ENCODE results near the gene TMEM250.
A peak's percentile ranks its signal among the peaks of the same experiment; 100 is the strongest.

TMEM250 gene

GRCh38 chr9:136081113-136081825 lies 37.4 kb downstream of the TMEM250 start:
- FAIRE-seq (no peak), DNase-seq (ENCODE audit: insufficient read length, low spot score) (no peak)
- no peak for TF ChIP-seq POU2F2 (IDR thresholded peaks at IDR 0.05; ENCODE audit: low read depth, low read length)
- no peak for TF ChIP-seq TAF1 (IDR thresholded peaks at IDR 0.05; ENCODE audit: low read depth, low read length)
- TF ChIP-seq POLR2A (IDR thresholded peaks at IDR 0.05; ENCODE audit: low read depth, low read length): no peak
- no peak for TF ChIP-seq PAX5 (IDR thresholded peaks at IDR 0.05; ENCODE audit: insufficient read depth, low read length, severe bottlenecking)
- TF ChIP-seq POLR2AphosphoS5 (IDR thresholded peaks at IDR 0.05; ENCODE audit: low read depth, low read length): no peak

- TF ChIP-seq SPI1 (IDR thresholded peaks at IDR 0.05; ENCODE audit: low read depth, low read length): no peak
- no peak for TF ChIP-seq TAF1 (IDR thresholded peaks at IDR 0.05; ENCODE audit: low read depth, low read length)
- no peak for TF ChIP-seq POU2F2 (IDR thresholded peaks at IDR 0.05; ENCODE audit: low read depth, low read length)
- no peak for TF ChIP-seq POLR2AphosphoS5 (IDR thresholded peaks at IDR 0.05; ENCODE audit: low read depth, low read length)
- FAIRE-seq (no peak), DNase-seq (ENCODE audit: insufficient read length, low spot score) (no peak)
These were observed 38.0 kb downstream of the TMEM250 start for GRCh38 chr9:136080716-136081112.

- DNase-seq (ENCODE audit: insufficient read length, low spot score): no peak
- FAIRE-seq: no peak
- TF ChIP-seq POLR2A (IDR thresholded peaks at IDR 0.05; ENCODE audit: low read depth, low read length) (no peak), SPI1 (IDR thresholded peaks at IDR 0.05; ENCODE audit: low read depth, low read length) (no peak), TAF1 (IDR thresholded peaks at IDR 0.05; ENCODE audit: low read depth, low read length) (no peak), POLR2AphosphoS5 (IDR thresholded peaks at IDR 0.05; ENCODE audit: low read depth, low read length) (no peak), POU2F2 (IDR thresholded peaks at IDR 0.05; ENCODE audit: low read depth, low read length) (no peak), PAX5 (IDR thresholded peaks at IDR 0.05; ENCODE audit: insufficient read depth, low read length, severe bottlenecking) (no peak)
These were observed 38.8 kb downstream of the TMEM250 start for GRCh38 chr9:136079916-136080246.

GRCh38 chr9:136079211-136079915 lies 39.3 kb downstream of the TMEM250 start:
- no peak for TF ChIP-seq POU2F2 (IDR thresholded peaks at IDR 0.05; ENCODE audit: low read depth, low read length)
- TF ChIP-seq POLR2AphosphoS5 (IDR thresholded peaks at IDR 0.05; ENCODE audit: low read depth, low read length): no peak
- no peak for TF ChIP-seq TAF1 (IDR thresholded peaks at IDR 0.05; ENCODE audit: low read depth, low read length)
- TF ChIP-seq POLR2A (IDR thresholded peaks at IDR 0.05; ENCODE audit: low read depth, low read length): no peak
- TF ChIP-seq SPI1 (IDR thresholded peaks at IDR 0.05; ENCODE audit: low read depth, low read length): no peak
- no peak for TF ChIP-seq PAX5 (IDR thresholded peaks at IDR 0.05; ENCODE audit: insufficient read depth, low read length, severe bottlenecking)
- FAIRE-seq: no peak
- DNase-seq (ENCODE audit: insufficient read length, low spot score): no peak

GRCh38 chr9:136078498-136079011 lies 40.1 kb downstream of the TMEM250 start:
- FAIRE-seq (no peak), DNase-seq (ENCODE audit: insufficient read length, low spot score) (no peak)
- TF ChIP-seq TAF1 (IDR thresholded peaks at IDR 0.05; ENCODE audit: low read depth, low read length): no peak
- no peak for TF ChIP-seq POU2F2 (IDR thresholded peaks at IDR 0.05; ENCODE audit: low read depth, low read length)
- no peak for TF ChIP-seq SPI1 (IDR thresholded peaks at IDR 0.05; ENCODE audit: low read depth, low read length)
- TF ChIP-seq PAX5 (IDR thresholded peaks at IDR 0.05; ENCODE audit: insufficient read depth, low read length, severe bottlenecking): no peak
- TF ChIP-seq POLR2AphosphoS5 (IDR thresholded peaks at IDR 0.05; ENCODE audit: low read depth, low read length): no peak
- no peak for TF ChIP-seq POLR2A (IDR thresholded peaks at IDR 0.05; ENCODE audit: low read depth, low read length)

GRCh38 chr9:136078024-136078423 lies 40.7 kb downstream of the TMEM250 start:
- DNase-seq (ENCODE audit: insufficient read length, low spot score) (no peak), FAIRE-seq (no peak)
- TF ChIP-seq PAX5 (IDR thresholded peaks at IDR 0.05; ENCODE audit: insufficient read depth, low read length, severe bottlenecking) (no peak), POU2F2 (IDR thresholded peaks at IDR 0.05; ENCODE audit: low read depth, low read length) (no peak), TAF1 (IDR thresholded peaks at IDR 0.05; ENCODE audit: low read depth, low read length) (no peak), POLR2A (IDR thresholded peaks at IDR 0.05; ENCODE audit: low read depth, low read length) (no peak)

GRCh38 chr9:136077491-136077890 lies 41.2 kb downstream of the TMEM250 start:
- FAIRE-seq (no peak), DNase-seq (ENCODE audit: insufficient read length, low spot score) (no peak)
- TF ChIP-seq PAX5 (IDR thresholded peaks at IDR 0.05; ENCODE audit: insufficient read depth, low read length, severe bottlenecking): no peak
- TF ChIP-seq POLR2AphosphoS5 (IDR thresholded peaks at IDR 0.05; ENCODE audit: low read depth, low read length): no peak
- no peak for TF ChIP-seq SPI1 (IDR thresholded peaks at IDR 0.05; ENCODE audit: low read depth, low read length)
- TF ChIP-seq POLR2A (IDR thresholded peaks at IDR 0.05; ENCODE audit: low read depth, low read length): no peak
- TF ChIP-seq TAF1 (IDR thresholded peaks at IDR 0.05; ENCODE audit: low read depth, low read length): no peak
- TF ChIP-seq POU2F2 (IDR thresholded peaks at IDR 0.05; ENCODE audit: low read depth, low read length): no peak

GRCh38 chr9:136075881-136076678 lies 42.6 kb downstream of the TMEM250 start:
- DNase-seq (ENCODE audit: insufficient read length, low spot score) (no peak), FAIRE-seq (no peak)
- TF ChIP-seq PAX5 (IDR thresholded peaks at IDR 0.05; ENCODE audit: insufficient read depth, low read length, severe bottlenecking): no peak
- peak; percentile 40; the same call in 1 of the 2 replicates for TF ChIP-seq SPI1 (IDR thresholded peaks at IDR 0.05; ENCODE audit: low read depth, low read length)

- no peak for FAIRE-seq
- TF ChIP-seq PAX5 (IDR thresholded peaks at IDR 0.05; ENCODE audit: insufficient read depth, low read length, severe bottlenecking) (no peak), TAF1 (IDR thresholded peaks at IDR 0.05; ENCODE audit: low read depth, low read length) (no peak), POU2F2 (IDR thresholded peaks at IDR 0.05; ENCODE audit: low read depth, low read length) (no peak), POLR2A (IDR thresholded peaks at IDR 0.05; ENCODE audit: low read depth, low read length) (no peak), POLR2AphosphoS5 (IDR thresholded peaks at IDR 0.05; ENCODE audit: low read depth, low read length) (no peak)
- no peak for DNase-seq (ENCODE audit: insufficient read length, low spot score)
These were observed 43.4 kb downstream of the TMEM250 start for GRCh38 chr9:136075134-136075841.
